WI38 (cell line): ENCODE results near the gene ADPRM.

Experiments
- H3K4me3 ChIP-seq: 2 replicates; pipeline ENCODE4 v1.5.1; 2011; ENCODE audit warnings: low read depth, mild to moderate bottlenecking, control low read depth, low read length
- CTCF ChIP-seq: IDR thresholded peaks from 2 replicates; pipeline ENCODE4 v1.5.1; 2012; ENCODE audit warnings: low read depth, mild to moderate bottlenecking, control low read depth, low read length

Gene ADPRM

DNA sequence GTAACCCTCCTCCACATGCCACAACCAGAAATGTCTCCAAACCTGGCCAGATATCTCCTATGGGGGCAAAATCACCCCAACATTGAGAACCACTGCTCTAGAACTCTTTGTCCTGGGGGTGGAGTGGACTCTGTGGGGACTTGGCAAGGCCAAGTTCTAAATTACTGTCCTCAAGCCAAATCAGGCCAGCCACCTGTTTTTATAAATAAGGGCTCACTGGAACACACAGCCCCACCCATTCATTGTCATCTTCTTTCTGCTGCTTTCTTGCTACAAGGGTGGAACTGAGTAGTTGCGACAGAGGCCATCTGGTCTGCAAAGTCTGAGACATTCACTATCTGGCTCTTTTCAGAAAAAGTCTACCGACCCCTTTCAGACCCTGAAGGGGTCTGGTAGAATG is 59.2 kb downstream of the ADPRM start:
- TF ChIP-seq CTCF = no peak
- no peak overlapping the region for H3K4me3 ChIP-seq

DNA sequence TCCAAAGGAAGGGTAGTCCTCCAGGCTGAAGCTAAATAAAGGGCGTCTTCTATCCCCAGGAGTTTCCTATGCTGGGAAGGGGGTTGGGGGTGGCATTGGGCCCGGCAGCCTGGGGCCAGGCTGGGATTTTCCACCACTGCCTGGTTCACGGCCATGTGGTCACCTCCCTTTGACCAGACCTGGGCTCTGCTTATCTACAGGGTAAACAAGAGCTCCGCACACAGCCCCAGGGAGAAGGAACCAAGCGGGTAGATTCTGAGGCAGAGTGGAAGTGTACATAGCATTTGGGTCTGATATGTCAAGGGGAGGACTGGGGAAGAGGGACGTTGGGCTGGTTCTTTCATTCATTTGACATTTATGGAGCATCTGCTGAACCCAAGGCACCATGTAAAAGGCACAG is 59.7 kb downstream of the ADPRM start:
- H3K4me3 ChIP-seq = no peak overlapping the region
- no peak for TF ChIP-seq CTCF

GRCh38 chr17:10757647-10758046 is 60.3 kb downstream of the ADPRM start:
- no peak for TF ChIP-seq CTCF
- H3K4me3 ChIP-seq = no peak overlapping the region

DNA sequence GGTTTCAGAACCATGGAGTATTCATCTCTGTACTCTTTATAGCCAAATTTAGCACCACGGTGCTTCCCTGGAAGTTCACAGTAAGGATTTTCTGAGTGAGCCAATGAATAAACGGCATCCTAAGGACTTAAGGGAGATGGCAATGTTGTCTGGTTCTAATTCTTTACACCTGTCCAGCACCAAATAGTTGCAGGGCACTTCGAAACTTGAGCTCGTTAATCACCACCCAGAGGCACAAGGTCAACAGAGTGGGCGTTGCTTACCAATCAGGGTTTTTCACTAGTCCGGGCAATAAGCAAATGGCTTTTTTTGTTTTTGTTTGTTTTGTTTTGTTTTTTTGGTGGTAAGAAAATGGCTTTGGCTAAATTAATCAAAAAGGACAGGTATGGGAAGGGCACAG is 60.7 kb downstream of the ADPRM start:
- no peak for TF ChIP-seq CTCF
- no peak overlapping the region for H3K4me3 ChIP-seq
